MM.1S (cell line): ENCODE measurements around the gene RGS13.

ENCODE experiments used
- DNase-seq: peaks from one replicate; pipeline ENCODE4 v3.0.0-alpha.2; 2015
- H2AFZ ChIP-seq: fragments of 300-600 bp; sonication (generic); 2 replicates; pipeline ENCODE4 v1.6.0; 2016; ENCODE audit warnings: antibody characterized with exemption, low read length
- H3F3A ChIP-seq: fragments of 300-600 bp; sonication (generic); 2 replicates; pipeline ENCODE4 v1.6.1; 2016; ENCODE audit warnings: mild to moderate bottlenecking, antibody characterized with exemption, low read length, moderate library complexity, mixed read lengths; ENCODE audit not compliant: insufficient read depth
- H3K27ac ChIP-seq: fragments of 300-600 bp; sonication (generic); 2 replicates; pipeline ENCODE4 v1.5.1; 2016; ENCODE audit warnings: mild to moderate bottlenecking, low read length
- H3K27me3 ChIP-seq: fragments of 300-600 bp; sonication (generic); replicated peaks from 2 replicates; pipeline ENCODE4 v1.6.0; 2016; ENCODE audit warnings: low read length; ENCODE audit not compliant: insufficient read depth
- H3K36me3 ChIP-seq: fragments of 300-600 bp; sonication (generic); replicated peaks from 2 replicates; pipeline ENCODE4 v1.6.1; 2016; ENCODE audit warnings: mild to moderate bottlenecking, low read length, mixed read lengths; ENCODE audit not compliant: insufficient read depth
- H3K4me1 ChIP-seq: fragments of 300-600 bp; sonication (generic); 2 replicates; pipeline ENCODE4 v1.6.1; 2016; ENCODE audit warnings: low read length, mixed read lengths
- H3K4me2 ChIP-seq: fragments of 300-600 bp; sonication (generic); 2 replicates; pipeline ENCODE4 v1.6.0; 2016; ENCODE audit warnings: low read depth, low read length
- H3K4me3 ChIP-seq: fragments of 300-600 bp; sonication (generic); 2 replicates; pipeline ENCODE4 v1.5.1; 2016; ENCODE audit warnings: low read length, mixed read lengths
- H3K79me2 ChIP-seq: fragments of 300-600 bp; sonication (generic); 2 replicates; pipeline ENCODE4 v1.6.1; 2016; ENCODE audit warnings: mixed run types, low read length, mixed read lengths
- H3K9ac ChIP-seq: fragments of 300-600 bp; sonication (generic); 2 replicates; pipeline ENCODE4 v1.6.1; 2016; ENCODE audit warnings: low read length, mixed read lengths
- H3K9me2 ChIP-seq: fragments of 300-600 bp; sonication (generic); replicated peaks from 2 replicates; pipeline ENCODE4 v1.6.1; 2016; ENCODE audit warnings: mild to moderate bottlenecking, low read length, mixed read lengths; ENCODE audit not compliant: insufficient read depth
- H3K9me3 ChIP-seq: fragments of 300-600 bp; sonication (generic); replicated peaks from 2 replicates; pipeline ENCODE4 v1.6.1; 2016; ENCODE audit warnings: mild to moderate bottlenecking, low read length, mixed read lengths; ENCODE audit not compliant: insufficient read depth
- H4K20me1 ChIP-seq: fragments of 300-600 bp; sonication (generic); 2 replicates; pipeline ENCODE4 v1.6.1; 2016; ENCODE audit warnings: mild to moderate bottlenecking, low read length, moderate library complexity, mixed read lengths; ENCODE audit not compliant: insufficient read depth
- EZH2 ChIP-seq: fragments of 300-600 bp; sonication (generic); optimal IDR thresholded peaks from 2 replicates; pipeline ENCODE3; 2017; ENCODE audit warnings: low read depth, mild to moderate bottlenecking, antibody characterized with exemption, low read length, mixed read lengths
- EZH2phosphoT487 ChIP-seq: fragments of 300-600 bp; sonication (generic); IDR thresholded peaks from 2 replicates; pipeline ENCODE4 v1.6.1; 2018; ENCODE audit warnings: antibody characterized with exemption, low read length
- TF ChIP-seq, protein P1 (sequence below): fragments of 300-600 bp; sonication (generic); IDR thresholded peaks from 2 replicates; pipeline ENCODE4 v1.5.1; 2016; ENCODE audit warnings: antibody characterized with exemption, low read length, mixed read lengths

RGS13 gene

DNA sequence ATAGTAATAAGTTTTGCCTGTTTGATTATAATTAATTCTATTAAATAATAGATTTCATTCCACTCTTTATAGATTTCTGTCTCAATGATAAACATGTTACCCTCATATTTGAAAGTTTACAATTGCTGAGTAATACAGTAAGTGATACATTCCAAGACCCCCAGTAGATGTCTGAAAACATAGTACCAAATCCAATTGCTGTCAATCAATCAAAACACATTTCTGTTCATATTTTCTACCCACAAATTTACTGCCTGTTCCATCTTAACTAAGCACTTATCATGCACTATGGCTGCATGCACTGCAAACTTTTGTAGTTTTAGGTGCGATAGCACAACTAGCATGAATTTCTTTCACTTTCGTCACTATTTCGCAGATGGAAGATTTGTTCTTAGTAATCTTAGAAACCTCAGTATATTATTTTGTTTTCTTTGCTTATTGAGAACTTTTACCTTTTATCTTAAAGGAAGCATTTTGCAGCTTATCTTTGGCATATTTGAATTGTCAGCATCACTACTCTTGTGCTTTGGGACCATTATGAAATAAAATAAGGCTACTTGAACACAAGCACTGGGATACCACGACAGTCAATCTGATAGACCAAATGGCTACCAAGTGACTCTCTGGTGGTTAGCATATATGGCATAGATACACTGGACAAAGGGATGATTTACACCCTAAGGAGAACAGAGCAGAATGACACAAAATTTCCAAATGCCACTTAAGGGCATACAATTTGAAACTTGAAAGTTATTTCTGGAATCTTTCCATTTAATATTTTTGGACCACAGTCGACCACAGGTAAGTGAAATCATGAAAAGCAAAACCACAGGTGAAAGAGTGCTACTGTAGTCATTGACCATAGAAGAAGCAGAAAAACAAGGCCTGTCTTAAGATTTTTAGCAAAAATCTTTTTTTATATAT is 67.6 kb downstream of the RGS13 start:
- H3K4me1 ChIP-seq, result peaks cover 13% of the 10 kb centered on the region
- no peaks in the 10 kb centered on the region for H3K36me3 ChIP-seq
- H3K27ac ChIP-seq, result peak overlapping the region; percentile 41; the same call in 1 of the 2 replicates
- H3K9me2 ChIP-seq, result no peaks in the 10 kb centered on the region
- peak overlapping the region; percentile 36 for H3K4me3 ChIP-seq
- TF ChIP-seq EZH2, result no peak
- 0 out of 2 replicates have a peak, but pooled peaks have one; percentile 23 for TF ChIP-seq EZH2phosphoT487
- peaks cover 12% of the 10 kb centered on the region; the same call in 1 of the 2 replicates for H3K27me3 ChIP-seq
- H3F3A ChIP-seq, result 0 out of 2 replicates have a peak, but pooled peaks cover 5% of the 10 kb centered on the region
- H3K9ac ChIP-seq, result peak overlapping the region; percentile 10; the same call in 1 of the 2 replicates
- no peaks in the 10 kb centered on the region for H4K20me1 ChIP-seq
- DNase-seq, result peak; percentile 70
- no peaks in the 10 kb centered on the region for H3K79me2 ChIP-seq
- H3K9me3 ChIP-seq, result no peaks in the 10 kb centered on the region
- 0 out of 2 replicates have a peak overlapping the region, but pooled peaks have one; percentile 2 for H2AFZ ChIP-seq
- H3K4me2 ChIP-seq, result peak overlapping the region; percentile 59

DNA sequence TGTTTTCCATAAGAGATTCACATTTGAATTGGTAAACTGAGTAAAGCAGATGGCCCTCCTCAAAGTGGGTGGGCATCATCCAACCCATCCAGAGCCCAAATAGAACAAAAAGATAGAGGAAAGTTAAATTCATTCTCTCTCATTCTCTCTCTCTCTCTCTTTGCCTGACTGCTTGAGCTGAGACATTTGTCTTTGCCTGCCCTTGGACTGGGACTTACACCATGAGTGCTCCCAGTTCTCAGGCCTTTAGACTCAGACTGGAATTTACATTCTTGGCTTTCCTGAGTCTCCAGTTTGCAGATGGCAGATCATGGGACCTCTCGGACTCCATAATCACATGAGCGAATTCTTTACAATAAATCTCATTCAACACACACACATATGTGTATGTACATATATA is 69.6 kb downstream of the RGS13 start:
- Histone ChIP-seq H3K4me3 (no peak overlapping the region), H4K20me1 (no peaks in the 10 kb centered on the region), H3K27ac (no peak overlapping the region), H3K9me2 (no peaks in the 10 kb centered on the region), H3K36me3 (no peaks in the 10 kb centered on the region), H3K27me3 (peaks cover 12% of the 10 kb centered on the region; the same call in 1 of the 2 replicates), H2AFZ (no peak overlapping the region), H3K9ac (no peak overlapping the region), H3K4me1 (peaks cover 13% of the 10 kb centered on the region), H3K9me3 (no peaks in the 10 kb centered on the region), H3K79me2 (no peaks in the 10 kb centered on the region), H3K4me2 (no peak overlapping the region), H3F3A (0 out of 2 replicates have a peak, but pooled peaks cover 5% of the 10 kb centered on the region)
- no peak for DNase-seq
- TF ChIP-seq EZH2phosphoT487, result no peak
- TF ChIP-seq, protein P1, sequence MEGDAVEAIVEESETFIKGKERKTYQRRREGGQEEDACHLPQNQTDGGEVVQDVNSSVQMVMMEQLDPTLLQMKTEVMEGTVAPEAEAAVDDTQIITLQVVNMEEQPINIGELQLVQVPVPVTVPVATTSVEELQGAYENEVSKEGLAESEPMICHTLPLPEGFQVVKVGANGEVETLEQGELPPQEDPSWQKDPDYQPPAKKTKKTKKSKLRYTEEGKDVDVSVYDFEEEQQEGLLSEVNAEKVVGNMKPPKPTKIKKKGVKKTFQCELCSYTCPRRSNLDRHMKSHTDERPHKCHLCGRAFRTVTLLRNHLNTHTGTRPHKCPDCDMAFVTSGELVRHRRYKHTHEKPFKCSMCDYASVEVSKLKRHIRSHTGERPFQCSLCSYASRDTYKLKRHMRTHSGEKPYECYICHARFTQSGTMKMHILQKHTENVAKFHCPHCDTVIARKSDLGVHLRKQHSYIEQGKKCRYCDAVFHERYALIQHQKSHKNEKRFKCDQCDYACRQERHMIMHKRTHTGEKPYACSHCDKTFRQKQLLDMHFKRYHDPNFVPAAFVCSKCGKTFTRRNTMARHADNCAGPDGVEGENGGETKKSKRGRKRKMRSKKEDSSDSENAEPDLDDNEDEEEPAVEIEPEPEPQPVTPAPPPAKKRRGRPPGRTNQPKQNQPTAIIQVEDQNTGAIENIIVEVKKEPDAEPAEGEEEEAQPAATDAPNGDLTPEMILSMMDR, result no peak
- TF ChIP-seq EZH2, result no peak

DNA sequence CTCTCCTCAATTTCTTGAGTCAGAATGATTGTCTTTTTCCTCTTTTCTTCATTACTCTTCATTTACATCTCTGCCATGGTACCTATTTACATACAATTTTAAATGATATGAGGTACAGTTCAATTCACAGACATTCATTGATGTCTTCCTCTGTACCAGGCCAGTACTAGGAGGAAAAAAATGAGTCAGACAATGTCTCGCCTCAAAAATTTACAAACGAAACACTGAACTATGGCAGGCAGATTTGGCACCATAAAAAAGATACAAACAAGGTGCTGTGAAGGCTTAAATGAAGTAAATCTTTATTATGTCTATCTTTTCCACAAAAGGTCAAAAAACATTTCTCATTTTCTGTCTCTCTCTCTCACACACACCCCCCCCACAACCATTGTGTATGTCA is 71.0 kb downstream of the RGS13 start:
- H3K4me3 ChIP-seq, result no peak overlapping the region
- DNase-seq, result no peak
- no peak overlapping the region for H3K4me2 ChIP-seq
- H3K9me2 ChIP-seq, result no peaks in the 10 kb centered on the region
- H3K36me3 ChIP-seq, result no peaks in the 10 kb centered on the region
- 0 out of 2 replicates have a peak, but pooled peaks cover 5% of the 10 kb centered on the region for H3F3A ChIP-seq
- H3K27me3 ChIP-seq, result peaks cover 12% of the 10 kb centered on the region; the same call in 1 of the 2 replicates
- H3K27ac ChIP-seq, result no peak overlapping the region
- no peak overlapping the region for H3K9ac ChIP-seq
- no peaks in the 10 kb centered on the region for H4K20me1 ChIP-seq
- no peaks in the 10 kb centered on the region for H3K79me2 ChIP-seq
- no peak for TF ChIP-seq EZH2
- TF ChIP-seq, protein P1, result no peak
- no peak for TF ChIP-seq EZH2phosphoT487
- no peak overlapping the region for H2AFZ ChIP-seq
- H3K4me1 ChIP-seq, result peaks cover 13% of the 10 kb centered on the region
- H3K9me3 ChIP-seq, result no peaks in the 10 kb centered on the region
